Fibroblast of lung (primary cell): ENCODE data around the gene PIK3R6.

ENCODE experiments used
- EZH2 ChIP-seq: IDR thresholded peaks from 2 replicates; pipeline ENCODE4 v1.5.1; 2012; ENCODE audit warnings: low read length, control low read depth, mild to moderate bottlenecking; ENCODE audit errors: missing control alignments
- TF ChIP-seq, protein P1 (sequence below), 2 donors: IDR thresholded peaks in 1 of 2; conservative IDR thresholded peaks in 1 of 2; 1 replicate in 1 of 2; 2 replicates in 1 of 2; pipeline ENCODE4 v1.5.1; 2011 to 2012; ENCODE audit warnings: low read length in 2 of 2, control low read depth in 1 of 2, inconsistent platforms in 1 of 2, low read depth in 1 of 2, mild to moderate bottlenecking in 1 of 2

DNA sequence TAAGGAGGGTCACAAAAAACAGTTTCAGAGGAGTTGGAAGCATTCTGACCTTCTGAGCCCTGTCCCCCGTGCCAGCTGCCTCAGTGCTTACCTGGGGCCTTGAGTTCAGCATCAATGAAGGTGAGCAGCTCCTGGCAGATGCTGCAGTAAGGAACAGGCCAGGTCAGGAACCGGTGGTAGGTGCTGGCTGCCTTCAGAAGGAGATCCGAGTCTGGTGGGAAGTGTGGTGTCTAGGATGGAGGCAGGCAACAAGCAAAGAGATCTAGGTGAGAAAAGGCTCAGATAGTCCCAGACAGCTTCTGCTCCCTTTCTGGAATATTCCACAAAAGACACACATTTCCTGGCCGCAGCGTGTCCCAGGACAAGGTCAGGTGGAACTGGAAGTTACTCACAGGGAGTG, 37.2 kb upstream of the PIK3R6 start:
- TF ChIP-seq, protein P1, sequence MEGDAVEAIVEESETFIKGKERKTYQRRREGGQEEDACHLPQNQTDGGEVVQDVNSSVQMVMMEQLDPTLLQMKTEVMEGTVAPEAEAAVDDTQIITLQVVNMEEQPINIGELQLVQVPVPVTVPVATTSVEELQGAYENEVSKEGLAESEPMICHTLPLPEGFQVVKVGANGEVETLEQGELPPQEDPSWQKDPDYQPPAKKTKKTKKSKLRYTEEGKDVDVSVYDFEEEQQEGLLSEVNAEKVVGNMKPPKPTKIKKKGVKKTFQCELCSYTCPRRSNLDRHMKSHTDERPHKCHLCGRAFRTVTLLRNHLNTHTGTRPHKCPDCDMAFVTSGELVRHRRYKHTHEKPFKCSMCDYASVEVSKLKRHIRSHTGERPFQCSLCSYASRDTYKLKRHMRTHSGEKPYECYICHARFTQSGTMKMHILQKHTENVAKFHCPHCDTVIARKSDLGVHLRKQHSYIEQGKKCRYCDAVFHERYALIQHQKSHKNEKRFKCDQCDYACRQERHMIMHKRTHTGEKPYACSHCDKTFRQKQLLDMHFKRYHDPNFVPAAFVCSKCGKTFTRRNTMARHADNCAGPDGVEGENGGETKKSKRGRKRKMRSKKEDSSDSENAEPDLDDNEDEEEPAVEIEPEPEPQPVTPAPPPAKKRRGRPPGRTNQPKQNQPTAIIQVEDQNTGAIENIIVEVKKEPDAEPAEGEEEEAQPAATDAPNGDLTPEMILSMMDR (conservative IDR thresholded peaks at IDR 0.05 in 1 of 2, IDR thresholded peaks at IDR 0.05 in 1 of 2; ENCODE audit: low read depth in 1 of 2, low read length in 2 of 2), result no peak
- no peak for TF ChIP-seq EZH2
